ENCODE measurements around the gene GALNT14. TPM values are rescaled to one million over a fixed set of nuclear protein-coding genes. Genes with fewer than 3 reads are reported as not detected.

GALNT14 gene
- total and polyA plus RNA-seq, 2 of the 13 experiments (the other 11 are each of a cell fraction or from before 2014, with no cell fraction given): not detected

DNA sequence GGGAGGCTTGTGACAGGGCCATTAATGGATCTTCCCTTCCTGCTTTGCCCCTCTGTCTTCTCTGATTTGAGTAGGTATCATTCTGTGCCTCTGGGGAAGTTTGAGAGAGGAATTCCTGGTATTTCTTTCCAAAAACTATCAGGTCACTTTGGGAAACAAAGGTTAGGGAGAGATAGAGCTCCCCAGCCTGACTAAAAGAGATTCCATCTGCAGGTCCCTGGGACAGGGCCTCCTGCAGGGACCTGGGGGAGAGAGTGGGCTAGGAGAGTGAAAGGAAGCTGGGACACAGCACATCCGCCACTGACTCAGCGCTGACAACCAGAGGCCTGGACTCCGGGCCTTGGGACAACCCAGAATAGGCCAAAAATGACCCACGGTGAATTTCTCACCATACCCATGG lies 6.4 kb downstream of the GALNT14 start (continued):
- TF ChIP-seq ZNF615 (CRISPR knock-in tag; IDR thresholded peaks at IDR 0.05; ENCODE audit: borderline replicate concordance) (no peak), ZNF24 (IDR thresholded peaks at IDR 0.05) (no peak), SRSF9 (IDR thresholded peaks at IDR 0.05; ENCODE audit: borderline replicate concordance, insufficient read depth, low read depth, low read length, poor library complexity, severe bottlenecking) (no peak)
- TF ChIP-seq, protein P1, sequence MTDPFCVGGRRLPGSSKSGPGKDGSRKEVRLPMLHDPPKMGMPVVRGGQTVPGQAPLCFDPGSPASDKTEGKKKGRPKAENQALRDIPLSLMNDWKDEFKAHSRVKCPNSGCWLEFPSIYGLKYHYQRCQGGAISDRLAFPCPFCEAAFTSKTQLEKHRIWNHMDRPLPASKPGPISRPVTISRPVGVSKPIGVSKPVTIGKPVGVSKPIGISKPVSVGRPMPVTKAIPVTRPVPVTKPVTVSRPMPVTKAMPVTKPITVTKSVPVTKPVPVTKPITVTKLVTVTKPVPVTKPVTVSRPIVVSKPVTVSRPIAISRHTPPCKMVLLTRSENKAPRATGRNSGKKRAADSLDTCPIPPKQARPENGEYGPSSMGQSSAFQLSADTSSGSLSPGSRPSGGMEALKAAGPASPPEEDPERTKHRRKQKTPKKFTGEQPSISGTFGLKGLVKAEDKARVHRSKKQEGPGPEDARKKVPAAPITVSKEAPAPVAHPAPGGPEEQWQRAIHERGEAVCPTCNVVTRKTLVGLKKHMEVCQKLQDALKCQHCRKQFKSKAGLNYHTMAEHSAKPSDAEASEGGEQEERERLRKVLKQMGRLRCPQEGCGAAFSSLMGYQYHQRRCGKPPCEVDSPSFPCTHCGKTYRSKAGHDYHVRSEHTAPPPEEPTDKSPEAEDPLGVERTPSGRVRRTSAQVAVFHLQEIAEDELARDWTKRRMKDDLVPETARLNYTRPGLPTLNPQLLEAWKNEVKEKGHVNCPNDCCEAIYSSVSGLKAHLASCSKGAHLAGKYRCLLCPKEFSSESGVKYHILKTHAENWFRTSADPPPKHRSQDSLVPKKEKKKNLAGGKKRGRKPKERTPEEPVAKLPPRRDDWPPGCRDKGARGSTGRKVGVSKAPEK (CRISPR knock-in tag; IDR thresholded peaks at IDR 0.05; ENCODE audit: borderline replicate concordance): no peak

DNA sequence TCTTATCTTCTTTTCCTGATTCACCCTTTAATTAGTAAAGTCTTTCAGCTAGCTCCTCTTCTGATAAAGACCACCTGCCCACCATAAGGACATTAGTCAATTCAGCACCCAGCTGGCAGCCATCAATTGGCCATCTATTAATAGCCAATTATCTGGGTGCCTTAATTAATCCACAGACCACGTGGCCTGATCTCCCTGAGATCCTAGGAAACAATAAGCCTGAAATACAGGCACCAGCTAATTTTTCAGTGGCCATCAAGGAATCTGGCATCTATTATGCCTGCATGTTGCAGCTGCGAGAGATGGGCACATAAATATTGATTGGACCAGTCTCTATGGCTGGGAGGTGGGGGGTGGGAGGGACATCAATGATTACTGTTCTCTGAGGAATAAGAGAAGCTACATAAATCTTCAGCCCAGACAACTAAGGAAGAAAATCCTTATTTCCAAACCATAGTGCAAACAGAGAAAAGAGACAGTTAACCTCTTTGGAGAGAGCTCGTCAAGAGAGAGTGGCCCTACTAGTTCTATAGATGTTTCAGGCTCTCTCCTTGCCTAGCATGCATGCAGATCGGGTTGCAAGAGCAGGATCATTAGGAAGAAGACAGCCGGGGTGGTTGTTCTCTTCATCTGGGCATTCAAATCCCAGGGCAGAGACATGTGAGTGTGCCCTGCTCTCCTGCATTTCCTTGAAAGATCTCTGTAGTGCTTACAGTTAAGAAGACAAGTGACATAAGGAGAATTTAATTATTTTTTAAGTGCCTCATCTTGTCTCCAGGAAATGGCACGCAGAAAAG lies 8.7 kb downstream of the GALNT14 start:
- Histone ChIP-seq H3K27me3 (ENCODE audit: control insufficient read depth in 1 of 2, insufficient read depth in 2 of 2, low read length in 2 of 2) (peaks cover 0 to 32% of the 10 kb centered on the region in 2 experiments; a peak in 4 of 5 replicates), H3K79me2 (ENCODE audit: insufficient read depth, low read length) (no peaks in the 10 kb centered on the region), H3K36me3 (replicated peaks in 1 of 2; ENCODE audit: control insufficient read depth in 1 of 2, insufficient read depth in 2 of 2, low read length in 2 of 2) (no peaks in the 10 kb centered on the region), H3K9ac (ENCODE audit: insufficient read depth, low read depth, low read length) (no peak overlapping the region), H3K9me3 (ENCODE audit: low read length) (no peaks in the 10 kb centered on the region), H3K4me1 (ENCODE audit: insufficient read depth, low read length) (no peaks in the 10 kb centered on the region), H3K27ac (ENCODE audit: extremely low read length, insufficient read depth, low read length) (no peak overlapping the region), H4K20me1 (ENCODE audit: insufficient read depth, low read length) (no peaks in the 10 kb centered on the region), H3K4me3 (replicated peaks in 1 of 3; ENCODE audit: insufficient read depth in 1 of 3, low read depth in 2 of 3, low read length in 3 of 3) (no peak overlapping the region), H3K4me2 (ENCODE audit: low read depth, low read length) (no peak overlapping the region), H2AFZ (ENCODE audit: low read length) (no peak overlapping the region)
- ChIA-PET POLR2A (no interaction called here), CTCF (ENCODE audit: low intra/inter-chr PET ratio, low total read pairs) (no interaction called here)
- FAIRE-seq (no peak), DNase-seq (ENCODE audit: low spot score) (no peak), ATAC-seq (no peak)
- BruUV-seq (replicated peaks): no TSS peak
- in situ Hi-C loops (cut with HindIII; ENCODE audit: extremely low pct_ligation_motif_present, low pct_unique_long_range_greater_than_20kb) (no loop called here), intact Hi-C loops (cut with micrococcal nuclease; ENCODE audit: unreplicated experiment) (no loop called here)
- 3% methylated on average over 6 of the region's 6 CpGs for WGBS (ENCODE audit: low lambda C conversion rate)
- TF ChIP-seq, protein P2, sequence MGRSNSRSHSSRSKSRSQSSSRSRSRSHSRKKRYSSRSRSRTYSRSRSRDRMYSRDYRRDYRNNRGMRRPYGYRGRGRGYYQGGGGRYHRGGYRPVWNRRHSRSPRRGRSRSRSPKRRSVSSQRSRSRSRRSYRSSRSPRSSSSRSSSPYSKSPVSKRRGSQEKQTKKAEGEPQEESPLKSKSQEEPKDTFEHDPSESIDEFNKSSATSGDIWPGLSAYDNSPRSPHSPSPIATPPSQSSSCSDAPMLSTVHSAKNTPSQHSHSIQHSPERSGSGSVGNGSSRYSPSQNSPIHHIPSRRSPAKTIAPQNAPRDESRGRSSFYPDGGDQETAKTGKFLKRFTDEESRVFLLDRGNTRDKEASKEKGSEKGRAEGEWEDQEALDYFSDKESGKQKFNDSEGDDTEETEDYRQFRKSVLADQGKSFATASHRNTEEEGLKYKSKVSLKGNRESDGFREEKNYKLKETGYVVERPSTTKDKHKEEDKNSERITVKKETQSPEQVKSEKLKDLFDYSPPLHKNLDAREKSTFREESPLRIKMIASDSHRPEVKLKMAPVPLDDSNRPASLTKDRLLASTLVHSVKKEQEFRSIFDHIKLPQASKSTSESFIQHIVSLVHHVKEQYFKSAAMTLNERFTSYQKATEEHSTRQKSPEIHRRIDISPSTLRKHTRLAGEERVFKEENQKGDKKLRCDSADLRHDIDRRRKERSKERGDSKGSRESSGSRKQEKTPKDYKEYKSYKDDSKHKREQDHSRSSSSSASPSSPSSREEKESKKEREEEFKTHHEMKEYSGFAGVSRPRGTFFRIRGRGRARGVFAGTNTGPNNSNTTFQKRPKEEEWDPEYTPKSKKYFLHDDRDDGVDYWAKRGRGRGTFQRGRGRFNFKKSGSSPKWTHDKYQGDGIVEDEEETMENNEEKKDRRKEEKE (IDR thresholded peaks at IDR 0.05): no peak
- TF ChIP-seq, protein P3, sequence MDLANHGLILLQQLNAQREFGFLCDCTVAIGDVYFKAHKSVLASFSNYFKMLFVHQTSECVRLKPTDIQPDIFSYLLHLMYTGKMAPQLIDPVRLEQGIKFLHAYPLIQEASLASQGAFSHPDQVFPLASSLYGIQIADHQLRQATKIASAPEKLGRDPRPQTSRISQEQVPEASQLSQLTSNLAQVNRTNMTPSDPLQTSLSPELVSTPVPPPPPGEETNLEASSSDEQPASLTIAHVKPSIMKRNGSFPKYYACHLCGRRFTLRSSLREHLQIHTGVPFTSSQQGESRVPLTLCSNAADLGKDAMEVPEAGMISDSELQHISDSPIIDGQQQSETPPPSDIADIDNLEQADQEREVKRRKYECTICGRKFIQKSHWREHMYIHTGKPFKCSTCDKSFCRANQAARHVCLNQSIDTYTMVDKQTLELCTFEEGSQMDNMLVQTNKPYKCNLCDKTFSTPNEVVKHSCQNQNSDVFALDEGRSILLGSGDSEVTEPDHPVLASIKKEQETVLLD (CRISPR knock-in tag; IDR thresholded peaks at IDR 0.05; ENCODE audit: low read depth): no peak
- TF ChIP-seq ZNF234 (CRISPR knock-in tag; conservative IDR thresholded peaks at IDR 0.05) (no peak), ZFYVE20 (CRISPR knock-in tag; IDR thresholded peaks at IDR 0.05; ENCODE audit: borderline replicate concordance, low read depth) (no peak), ZFP62 (CRISPR knock-in tag; IDR thresholded peaks at IDR 0.05) (no peak), ZNF343 (CRISPR knock-in tag; IDR thresholded peaks at IDR 0.05) (no peak), FOXC1 (CRISPR knock-in tag; IDR thresholded peaks at IDR 0.05; ENCODE audit: borderline replicate concordance) (no peak), ZNF563 (CRISPR knock-in tag; IDR thresholded peaks at IDR 0.05) (no peak)
- TF ChIP-seq, protein P4, sequence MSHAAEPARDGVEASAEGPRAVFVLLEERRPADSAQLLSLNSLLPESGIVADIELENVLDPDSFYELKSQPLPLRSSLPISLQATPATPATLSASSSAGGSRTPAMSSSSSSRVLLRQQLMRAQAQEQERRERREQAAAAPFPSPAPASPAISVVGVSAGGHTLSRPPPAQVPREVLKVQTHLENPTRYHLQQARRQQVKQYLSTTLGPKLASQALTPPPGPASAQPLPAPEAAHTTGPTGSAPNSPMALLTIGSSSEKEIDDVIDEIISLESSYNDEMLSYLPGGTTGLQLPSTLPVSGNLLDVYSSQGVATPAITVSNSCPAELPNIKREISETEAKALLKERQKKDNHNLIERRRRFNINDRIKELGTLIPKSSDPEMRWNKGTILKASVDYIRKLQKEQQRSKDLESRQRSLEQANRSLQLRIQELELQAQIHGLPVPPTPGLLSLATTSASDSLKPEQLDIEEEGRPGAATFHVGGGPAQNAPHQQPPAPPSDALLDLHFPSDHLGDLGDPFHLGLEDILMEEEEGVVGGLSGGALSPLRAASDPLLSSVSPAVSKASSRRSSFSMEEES (CRISPR knock-in tag; IDR thresholded peaks at IDR 0.05): no peak
